SKM-1 (cell line): Measurements from ENCODE around the gene ALDH1A2.
A peak's percentile ranks its signal among the peaks of the same experiment; 100 is the strongest.
"Not testable (repeated sequence)": the region's sequence is repeated elsewhere in the genome, so short reads cannot be mapped to it uniquely, and the experiment has no call there.

Experiments
- DNase-seq: peaks from one replicate; lab custom pipeline; 2025; ENCODE audit not compliant: unreplicated experiment; lab: John Stamatoyannopoulos, UW

ALDH1A2 gene

GRCh38 chr15:58002338-58003126 is 63.0 kb downstream of the ALDH1A2 start:
- no peak for DNase-seq

DNA sequence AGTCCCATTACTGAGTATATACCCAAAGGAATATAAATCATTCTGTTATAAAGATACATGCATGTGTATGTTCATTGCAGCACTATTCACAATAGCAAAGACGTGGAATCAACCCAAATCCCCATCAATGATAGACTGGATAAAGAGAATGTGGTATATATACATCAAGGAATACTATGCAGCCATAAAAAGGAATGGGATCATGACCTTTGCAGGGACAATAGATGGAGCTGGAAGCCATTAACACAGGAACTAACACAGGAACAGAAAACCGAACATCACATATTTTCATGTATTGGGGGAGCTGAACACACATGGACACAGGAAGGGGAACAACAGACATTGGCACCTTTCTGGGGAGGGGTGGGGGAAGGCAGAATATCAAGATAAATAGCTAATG is 65.8 kb downstream of the ALDH1A2 start:
- DNase-seq = not testable (repeated sequence)

DNA sequence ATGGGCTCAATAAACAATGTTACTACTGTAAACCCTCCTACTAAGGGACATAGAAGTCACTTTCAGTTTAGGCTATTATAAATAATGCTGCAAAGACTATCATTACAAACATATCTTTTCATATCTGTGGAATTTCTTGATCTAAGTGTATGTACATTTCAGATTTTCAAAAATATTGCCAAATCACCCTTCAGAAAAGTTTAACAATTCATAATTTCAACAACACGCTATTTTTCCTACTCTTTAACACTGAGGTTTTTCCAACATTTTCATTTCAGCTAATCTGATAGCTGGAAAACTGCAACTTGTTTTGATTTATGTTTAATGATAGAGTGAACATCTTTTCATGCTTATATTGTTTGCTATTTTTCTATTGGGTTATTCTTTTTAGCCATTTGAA is 69.0 kb downstream of the ALDH1A2 start:
- DNase-seq = no peak

- no peak for DNase-seq
These were observed 71.1 kb downstream of the ALDH1A2 start for GRCh38 chr15:57994221-57995049.

DNA sequence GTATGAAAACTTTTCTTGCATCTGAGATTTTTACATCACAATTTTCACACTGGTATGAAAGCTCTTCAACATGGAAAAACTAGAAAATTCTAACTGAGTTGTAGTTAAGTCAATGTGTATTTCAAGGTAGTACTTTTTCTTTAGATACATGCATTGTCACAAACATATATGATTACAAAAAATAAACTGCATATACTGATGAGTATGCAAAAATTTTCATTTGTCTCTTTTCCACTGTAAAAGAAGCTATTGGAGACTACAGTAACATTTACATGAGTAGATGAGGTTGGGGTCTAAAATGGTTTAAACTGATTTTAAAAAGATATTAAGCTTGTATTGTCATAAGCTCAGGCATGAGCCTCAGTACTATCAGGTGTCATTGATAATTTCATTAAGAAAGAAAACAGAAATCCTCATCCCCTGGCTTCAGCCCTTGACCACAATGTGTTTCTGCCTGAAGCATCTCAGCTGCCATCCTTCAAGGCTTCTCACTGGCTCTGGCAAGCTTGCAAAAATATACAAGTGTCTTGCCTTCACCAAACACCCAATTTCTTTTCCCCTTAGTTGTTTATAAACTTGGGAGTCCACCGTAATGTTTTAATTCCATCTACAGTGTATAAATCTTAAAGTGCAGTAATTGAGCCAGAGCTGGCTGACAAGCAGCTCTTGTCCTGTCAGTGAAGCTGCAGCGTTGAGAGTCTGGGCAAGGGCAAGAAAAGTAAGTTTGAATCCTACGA is 71.9 kb downstream of the ALDH1A2 start:
- DNase-seq = no peak

GRCh38 chr15:57992761-57993355 is 72.7 kb downstream of the ALDH1A2 start:
- no peak for DNase-seq

GRCh38 chr15:57973534-57973933 is 92.0 kb downstream of the ALDH1A2 start:
- no peak for DNase-seq

DNA sequence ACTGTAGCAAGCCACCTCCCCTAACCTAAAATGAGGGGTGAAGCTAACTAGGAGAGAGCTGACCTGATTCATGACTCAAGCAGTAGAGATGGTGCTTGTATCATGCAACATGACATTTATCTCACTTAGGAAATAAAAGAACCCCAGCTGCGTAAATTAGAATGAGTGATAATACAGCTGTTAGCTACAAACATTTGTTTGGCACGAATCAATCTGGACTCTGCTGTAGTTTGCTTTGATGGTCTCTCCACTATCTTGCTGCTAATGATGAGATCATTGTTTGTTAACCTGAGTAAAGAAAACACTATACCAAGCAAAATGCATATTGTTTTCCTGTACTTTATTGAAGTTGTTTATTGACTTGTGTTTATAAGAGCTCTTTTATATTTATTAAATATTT is 92.6 kb downstream of the ALDH1A2 start:
- no peak for DNase-seq

GRCh38 chr15:57969996-57970395 is 95.5 kb downstream of the ALDH1A2 start:
- DNase-seq = no peak

GRCh38 chr15:57969355-57969754 is 96.2 kb downstream of the ALDH1A2 start:
- DNase-seq = no peak

GRCh38 chr15:57962887-57963286 is 102.6 kb downstream of the ALDH1A2 start:
- peak; percentile 47 for DNase-seq

GRCh38 chr15:57961919-57962318 is 103.6 kb downstream of the ALDH1A2 start:
- no peak for DNase-seq

DNA sequence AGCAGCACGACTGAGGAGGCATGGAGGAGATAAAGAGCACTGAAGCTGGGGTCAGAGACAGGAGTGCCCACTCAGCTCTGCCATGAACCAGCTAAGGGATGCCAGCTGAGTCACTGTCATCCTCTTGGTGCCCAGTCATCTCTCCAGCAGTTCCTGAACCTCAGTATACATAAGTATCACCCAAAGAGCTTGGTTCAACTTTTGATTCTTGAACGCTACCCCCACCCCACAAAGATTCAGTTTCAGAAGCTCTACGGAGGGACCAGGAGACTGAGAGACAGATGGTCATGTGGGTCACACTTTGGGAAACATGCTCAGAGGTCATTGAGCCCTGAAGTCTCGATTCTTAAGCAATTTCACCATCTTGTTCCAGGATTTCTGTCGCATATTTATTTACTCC is 108.4 kb downstream of the ALDH1A2 start:
- DNase-seq = no peak

DNA sequence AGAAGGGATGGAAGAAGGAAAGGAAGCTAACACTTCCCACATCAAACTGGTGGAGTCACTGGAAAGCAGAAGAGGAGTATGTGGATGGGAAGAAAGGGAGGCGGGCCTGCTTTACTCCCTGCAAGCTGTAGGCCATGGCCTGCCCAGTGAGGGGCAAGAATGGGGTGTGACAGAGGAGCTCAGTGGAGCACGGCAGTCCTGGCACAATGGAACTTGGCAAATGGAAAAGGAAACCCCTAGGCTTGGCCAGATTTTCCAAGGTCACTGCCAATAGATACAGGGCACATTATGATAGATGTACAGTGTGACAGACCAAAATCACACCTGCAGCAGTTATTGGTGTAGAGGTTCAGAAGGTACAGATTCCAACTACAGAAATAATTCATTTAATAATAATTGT is 111.6 kb downstream of the ALDH1A2 start:
- no peak for DNase-seq

GRCh38 chr15:57951328-57951932 is 114.1 kb downstream of the ALDH1A2 start:
- no peak for DNase-seq

- DNase-seq = no peak
These were observed 115.0 kb downstream of the ALDH1A2 start for GRCh38 chr15:57950381-57950946.

DNA sequence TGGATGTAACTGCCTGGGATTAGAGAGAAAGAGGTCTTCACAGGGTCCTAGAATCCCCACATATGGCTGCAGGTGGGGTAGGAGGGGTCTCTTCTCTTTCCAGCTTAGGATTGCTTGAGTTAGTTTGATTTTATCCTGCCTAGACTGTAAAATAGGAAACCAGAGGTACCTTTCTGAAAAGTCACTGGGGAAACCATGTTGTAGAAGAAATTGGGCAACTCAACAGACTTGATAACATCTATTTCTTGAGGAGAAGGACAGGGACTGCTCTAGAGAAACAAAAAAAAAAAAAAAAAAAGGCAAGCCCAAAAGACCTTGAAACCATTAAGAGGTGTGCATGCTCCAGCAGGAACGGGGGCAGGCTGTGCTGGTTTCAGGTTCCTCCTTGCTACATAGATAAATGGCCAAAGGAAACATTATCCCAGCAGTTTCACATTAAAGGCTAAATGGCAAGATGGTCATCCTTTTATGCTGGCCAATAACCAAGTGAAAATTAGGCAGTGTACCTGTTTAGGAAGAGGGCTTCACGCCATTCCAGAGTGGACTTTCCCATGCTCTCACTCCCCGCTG is 116.1 kb downstream of the ALDH1A2 start:
- no peak for DNase-seq

GRCh38 chr15:57948351-57949289 is 116.9 kb downstream of the ALDH1A2 start:
- no peak for DNase-seq

GRCh38 chr15:57947781-57948180 is 117.7 kb downstream of the ALDH1A2 start:
- DNase-seq = no peak
